DOHH2 (cell line): ENCODE data around the gene ARID4A.

ENCODE experiments used
- H3F3A ChIP-seq: fragments of 200-600 bp; sonication (generic), shearing (Covaris generic); 2 replicates; pipeline ENCODE4 v1.6.0; 2016; ENCODE audit warnings: antibody characterized with exemption, mild to moderate bottlenecking; ENCODE audit not compliant: control insufficient read depth, insufficient read depth
- H3K27ac ChIP-seq: fragments of 200-600 bp; sonication (generic); 2 replicates; pipeline ENCODE4 v1.5.1; 2014; ENCODE audit warnings: low read depth, mild to moderate bottlenecking, low read length, moderate library complexity
- H3K27me3 ChIP-seq: fragments of 200-600 bp; sonication (generic); 2 replicates; pipeline ENCODE4 v1.6.1; 2014; ENCODE audit warnings: mild to moderate bottlenecking, low read length, mixed read lengths; ENCODE audit not compliant: control insufficient read depth
- H3K36me3 ChIP-seq: fragments of 200-600 bp; sonication (generic); 2 replicates; pipeline ENCODE4 v1.6.1; 2014; ENCODE audit warnings: mild to moderate bottlenecking, low read length, moderate library complexity, mixed read lengths; ENCODE audit not compliant: control insufficient read depth
- H3K4me1 ChIP-seq: fragments of 200-600 bp; sonication (generic); 2 replicates; pipeline ENCODE4 v1.6.1; 2014; ENCODE audit warnings: mild to moderate bottlenecking, low read length, mixed read lengths; ENCODE audit not compliant: control insufficient read depth
- H3K4me2 ChIP-seq: fragments of 200-600 bp; sonication (generic); 2 replicates; pipeline ENCODE4 v1.6.0; 2014; ENCODE audit warnings: mild to moderate bottlenecking, low read length, moderate library complexity
- H3K4me3 ChIP-seq: fragments of 200-600 bp; sonication (generic); 2 replicates; pipeline ENCODE4 v1.5.1; 2014; ENCODE audit warnings: mild to moderate bottlenecking, low read length, mixed read lengths
- H3K79me2 ChIP-seq: fragments of 200-600 bp; sonication (generic); 2 replicates; pipeline ENCODE4 v1.6.1; 2014; ENCODE audit warnings: mild to moderate bottlenecking, low read length, mixed read lengths; ENCODE audit not compliant: control insufficient read depth
- H3K9me2 ChIP-seq: fragments of 200-600 bp; sonication (generic); replicated peaks from 2 replicates; pipeline ENCODE4 v1.6.1; 2014; ENCODE audit warnings: mild to moderate bottlenecking, low read length, mixed read lengths; ENCODE audit not compliant: control insufficient read depth
- H3K9me3 ChIP-seq: fragments of 200-600 bp; sonication (generic); 2 replicates; pipeline ENCODE4 v1.6.1; 2014; ENCODE audit warnings: antibody characterized with exemption, low read length, mixed read lengths; ENCODE audit not compliant: control insufficient read depth, insufficient read depth
- H4K20me1 ChIP-seq: fragments of 200-600 bp; sonication (generic); 2 replicates; pipeline ENCODE4 v1.6.0; 2014; ENCODE audit warnings: low read depth, mild to moderate bottlenecking, antibody characterized with exemption, low read length, moderate library complexity; ENCODE audit not compliant: control insufficient read depth, insufficient read depth
- CTCF ChIP-seq: fragments of 200-600 bp; sonication (generic); IDR thresholded peaks from one replicate; pipeline ENCODE4 v1.5.1; 2014; ENCODE audit warnings: antibody characterized with exemption, mild to moderate bottlenecking, low read depth, low read length; ENCODE audit not compliant: poor library complexity, severe bottlenecking
- EZH2phosphoT487 ChIP-seq: fragments of 200-600 bp; sonication (generic); IDR thresholded peaks from 2 replicates; pipeline ENCODE4 v1.6.1; 2017; ENCODE audit warnings: borderline replicate concordance, mild to moderate bottlenecking, antibody characterized with exemption, low read length, moderate library complexity, mixed read lengths

Gene ARID4A

GRCh38 chr14:58362798-58363412 lies 64.5 kb downstream of the ARID4A start:
- Histone ChIP-seq H3K9me3 (no peaks in the 10 kb centered on the region), H3K36me3 (peaks cover 76% of the 10 kb centered on the region), H3F3A (peaks cover 11% of the 10 kb centered on the region; the same call in 1 of the 2 replicates)

GRCh38 chr14:58364316-58364715 lies 66.0 kb downstream of the ARID4A start:
- H3K4me1 ChIP-seq = no peaks in the 10 kb centered on the region
- no peak overlapping the region for H3K4me2 ChIP-seq
- peaks cover 11% of the 10 kb centered on the region; the same call in 1 of the 2 replicates for H3F3A ChIP-seq
- no peaks in the 10 kb centered on the region for H3K9me3 ChIP-seq
- no peaks in the 10 kb centered on the region for H3K9me2 ChIP-seq
- H3K27me3 ChIP-seq = no peaks in the 10 kb centered on the region
- peaks cover 80% of the 10 kb centered on the region for H3K36me3 ChIP-seq
- H3K79me2 ChIP-seq = no peaks in the 10 kb centered on the region
- no peak overlapping the region for H3K27ac ChIP-seq
- H3K4me3 ChIP-seq = no peak overlapping the region
- no peaks in the 10 kb centered on the region for H4K20me1 ChIP-seq
- TF ChIP-seq CTCF (no peak), EZH2phosphoT487 (no peak)

More at GRCh38 chr14:58362798-58363412, 64.5 kb downstream of the ARID4A start:
- Histone ChIP-seq H3K4me2 (no peak overlapping the region), H3K4me3 (no peak overlapping the region), H3K27me3 (no peaks in the 10 kb centered on the region), H3K9me2 (no peaks in the 10 kb centered on the region), H3K79me2 (no peaks in the 10 kb centered on the region), H4K20me1 (no peaks in the 10 kb centered on the region), H3K4me1 (no peaks in the 10 kb centered on the region), H3K27ac (no peak overlapping the region)
- peak; percentile 29 for TF ChIP-seq CTCF
- TF ChIP-seq EZH2phosphoT487 = no peak

- no peaks in the 10 kb centered on the region for H3K79me2 ChIP-seq
- peaks cover 5% of the 10 kb centered on the region; the same call in 1 of the 2 replicates for H3F3A ChIP-seq
- H3K36me3 ChIP-seq = peaks cover 76% of the 10 kb centered on the region
- no peak overlapping the region for H3K4me2 ChIP-seq
- H3K27me3 ChIP-seq = no peaks in the 10 kb centered on the region
- no peak overlapping the region for H3K4me3 ChIP-seq
- no peaks in the 10 kb centered on the region for H3K9me3 ChIP-seq
- no peaks in the 10 kb centered on the region for H3K9me2 ChIP-seq
- no peaks in the 10 kb centered on the region for H4K20me1 ChIP-seq
- no peaks in the 10 kb centered on the region for H3K4me1 ChIP-seq
- no peak for TF ChIP-seq CTCF
- no peak for TF ChIP-seq EZH2phosphoT487
- H3K27ac ChIP-seq = no peak overlapping the region
Measured at GRCh38 chr14:58367296-58367695, 68.9 kb downstream of the ARID4A start.
